HG02938 (cell line): ENCODE measurements around the gene MALRD1.

ENCODE experiments used
- ATAC-seq: cut with Tn5 transposase; IDR thresholded peaks from one replicate; pipeline ENCODE4 v1.9.1; 2021; ENCODE audit warnings: mild to moderate bottlenecking, moderate library complexity; ENCODE audit not compliant: unreplicated experiment

MALRD1 gene

DNA sequence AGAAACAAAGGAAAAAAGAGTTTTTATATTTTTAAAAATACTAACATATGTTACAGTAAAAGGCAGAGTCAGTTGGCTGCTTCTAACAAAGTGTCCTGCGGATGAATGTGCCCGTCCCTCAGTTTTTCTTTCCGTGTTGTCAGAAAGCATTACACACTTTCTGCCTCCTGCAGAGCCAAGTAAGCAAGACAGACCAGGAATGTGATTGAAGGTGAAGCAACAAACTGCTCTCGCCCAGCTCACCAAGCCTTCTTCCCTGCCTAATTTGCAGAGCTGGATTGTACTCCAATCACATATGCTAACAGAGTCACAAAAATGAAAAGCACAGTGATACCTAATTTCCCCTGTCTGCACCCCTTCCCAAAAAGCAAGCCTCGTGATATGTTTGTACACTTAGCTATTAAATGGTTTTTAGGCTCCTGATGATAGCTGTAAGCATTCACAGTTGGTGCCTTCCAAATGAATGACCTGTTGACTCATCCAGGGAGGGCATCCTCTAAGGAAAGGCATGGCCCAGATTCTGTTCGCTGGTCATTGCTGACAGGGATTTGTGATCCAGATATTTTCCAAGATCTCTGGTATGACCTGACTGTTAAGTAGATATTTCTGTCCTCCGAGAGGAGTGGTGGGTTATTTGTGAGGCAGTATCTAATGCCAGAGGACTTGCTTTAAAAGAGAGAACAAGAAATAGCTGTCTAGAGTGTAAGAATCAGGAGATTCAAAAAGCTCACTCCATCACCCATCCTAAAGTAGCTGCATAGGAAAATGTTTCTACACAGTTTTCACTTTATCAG lies 580.4 kb downstream of the MALRD1 start:
- no peak for ATAC-seq

DNA sequence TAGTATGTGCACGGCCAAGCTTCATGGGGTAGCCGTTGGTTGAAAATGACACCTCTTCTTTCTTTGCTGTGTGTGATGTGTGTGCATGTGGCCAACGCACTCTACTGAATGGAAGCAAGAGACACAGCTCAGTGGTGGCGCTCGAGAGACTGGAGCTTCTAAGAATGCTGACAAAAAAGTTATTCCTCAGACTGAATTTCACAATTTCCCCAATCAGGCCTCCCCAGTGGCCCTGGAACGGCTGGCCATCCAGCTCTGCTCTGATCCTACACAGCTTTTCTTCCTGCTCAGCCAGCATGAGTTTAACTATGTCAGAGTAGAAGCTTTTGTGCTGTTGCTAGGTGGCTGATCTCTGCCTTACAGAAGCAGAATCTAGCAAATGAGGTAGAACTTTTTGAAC lies 581.0 kb downstream of the MALRD1 start:
- ATAC-seq: no peak

GRCh38 chr10:19634163-19634562 lies 585.6 kb downstream of the MALRD1 start:
- no peak for ATAC-seq

- no peak for ATAC-seq
Measured at GRCh38 chr10:19638182-19638895, 589.7 kb downstream of the MALRD1 start.

GRCh38 chr10:19638896-19639233 lies 590.3 kb downstream of the MALRD1 start:
- ATAC-seq: no peak

DNA sequence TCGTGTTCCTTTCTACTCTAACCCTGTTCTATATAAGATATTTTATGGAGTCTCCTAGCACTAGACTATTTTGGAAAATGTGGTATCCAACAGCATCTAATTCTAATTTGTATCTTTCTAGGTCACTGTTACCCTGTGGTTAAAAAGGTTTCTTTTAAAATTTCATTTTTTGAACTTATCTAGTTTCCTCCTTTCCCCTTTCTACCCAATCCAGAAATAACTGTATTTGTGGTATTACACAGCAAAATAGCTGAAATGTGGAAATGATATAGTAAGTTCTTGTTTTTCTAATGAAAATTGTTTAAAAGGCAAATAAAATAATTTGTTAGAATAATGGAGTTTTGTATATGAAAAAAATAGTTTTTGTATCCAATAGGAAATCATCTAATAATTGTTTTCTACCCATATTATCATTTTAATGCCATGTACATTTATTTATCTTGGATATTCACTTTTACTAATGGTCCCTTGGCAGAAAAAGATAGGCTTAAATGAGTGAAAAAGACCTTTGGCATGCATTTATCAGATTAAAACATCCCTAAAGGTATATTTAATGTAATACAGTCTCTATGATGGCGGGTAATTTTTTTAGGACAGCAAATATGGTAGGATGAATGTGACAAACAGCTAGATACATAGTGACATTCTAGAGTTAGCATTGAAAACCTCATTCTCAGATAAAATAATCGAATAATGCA lies 592.1 kb downstream of the MALRD1 start:
- no peak for ATAC-seq

GRCh38 chr10:19651549-19651948 lies 602.9 kb downstream of the MALRD1 start:
- ATAC-seq: no peak

DNA sequence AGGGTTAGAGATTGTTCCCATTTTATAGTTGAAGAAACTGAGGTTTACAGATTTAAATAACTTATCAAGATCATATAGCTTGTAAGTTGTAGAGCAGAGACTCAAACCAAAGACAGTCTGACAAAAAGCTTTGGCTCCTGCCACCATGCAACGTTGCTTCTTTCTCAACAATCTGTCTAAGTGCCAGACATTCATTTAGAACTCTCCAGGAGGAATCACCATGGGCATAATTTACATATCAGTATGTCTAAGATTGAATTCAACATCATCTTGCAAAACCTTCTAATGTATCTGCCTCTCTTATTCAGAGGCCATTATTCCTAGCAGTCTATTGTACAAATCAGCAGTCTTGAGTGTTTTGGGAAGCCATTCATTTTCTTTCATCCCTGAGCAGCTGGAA lies 604.1 kb downstream of the MALRD1 start:
- no peak for ATAC-seq

GRCh38 chr10:19653931-19654330 lies 605.3 kb downstream of the MALRD1 start:
- ATAC-seq: no peak

- ATAC-seq: no peak
Measured at GRCh38 chr10:19654576-19654975, 606.0 kb downstream of the MALRD1 start.

- ATAC-seq: no peak
Measured at GRCh38 chr10:19656420-19657042, 607.9 kb downstream of the MALRD1 start.

GRCh38 chr10:19658131-19658530 lies 609.5 kb downstream of the MALRD1 start:
- ATAC-seq: no peak

DNA sequence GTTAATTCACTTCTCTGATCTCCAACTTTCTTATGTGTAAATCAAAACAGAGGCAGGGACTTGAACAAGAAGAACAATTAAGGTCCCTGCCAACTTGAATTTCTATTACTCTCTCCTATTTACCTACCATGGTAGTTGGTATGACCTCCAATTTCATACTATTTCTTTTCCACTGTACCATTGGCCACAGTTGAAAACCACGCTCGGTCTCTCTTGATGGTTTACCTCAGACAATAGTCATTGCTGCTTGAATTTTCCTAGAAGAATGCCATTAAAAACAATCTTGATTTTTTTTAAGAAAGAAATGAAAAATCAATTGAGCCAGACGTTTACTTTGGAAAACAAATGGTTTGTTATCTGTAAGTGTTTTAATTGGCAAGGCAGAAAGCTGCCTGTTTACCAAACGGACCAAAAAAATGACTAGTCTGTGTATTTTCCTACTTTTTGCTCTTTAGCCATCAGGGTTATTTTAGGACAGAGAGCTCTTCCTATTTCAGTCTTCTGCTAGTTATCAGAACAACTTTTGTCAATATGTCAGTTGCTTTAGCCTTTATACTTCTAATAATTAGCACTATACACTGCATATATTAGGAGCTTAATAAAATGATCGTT lies 610.1 kb downstream of the MALRD1 start:
- ATAC-seq: no peak

DNA sequence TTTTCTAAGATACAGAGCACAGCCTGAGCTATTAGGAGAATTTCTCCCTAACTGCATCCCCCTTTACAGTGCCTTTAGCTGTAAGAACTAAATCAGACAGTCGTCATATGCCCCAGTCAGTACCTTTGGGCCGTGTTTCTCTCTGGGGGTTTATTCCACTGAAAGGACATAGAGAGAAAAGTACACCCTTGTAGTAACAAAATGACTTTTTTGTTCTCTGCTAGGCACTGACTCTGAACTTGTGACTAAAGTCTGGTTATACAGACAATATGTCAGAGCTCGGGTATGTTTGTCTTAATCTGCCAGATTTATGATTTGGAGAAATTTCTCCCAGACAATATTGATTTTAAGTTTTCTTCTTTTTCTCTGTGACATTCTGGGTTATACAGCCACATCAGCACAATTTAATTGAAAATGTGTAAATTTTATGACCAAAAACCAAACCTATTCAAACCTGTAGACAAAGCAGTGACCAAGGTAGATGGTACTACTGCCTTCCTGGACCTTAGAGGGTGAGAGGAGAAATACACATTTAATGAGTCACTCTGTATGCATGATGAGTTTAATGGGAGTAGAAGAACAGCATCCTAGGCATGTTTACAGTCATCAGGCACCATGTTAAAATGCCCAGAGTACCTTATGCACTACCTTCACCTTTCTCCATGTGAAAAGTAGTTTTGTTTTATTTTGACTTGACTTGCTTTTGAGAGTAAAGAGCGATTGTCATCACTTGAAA lies 611.5 kb downstream of the MALRD1 start:
- ATAC-seq: no peak

DNA sequence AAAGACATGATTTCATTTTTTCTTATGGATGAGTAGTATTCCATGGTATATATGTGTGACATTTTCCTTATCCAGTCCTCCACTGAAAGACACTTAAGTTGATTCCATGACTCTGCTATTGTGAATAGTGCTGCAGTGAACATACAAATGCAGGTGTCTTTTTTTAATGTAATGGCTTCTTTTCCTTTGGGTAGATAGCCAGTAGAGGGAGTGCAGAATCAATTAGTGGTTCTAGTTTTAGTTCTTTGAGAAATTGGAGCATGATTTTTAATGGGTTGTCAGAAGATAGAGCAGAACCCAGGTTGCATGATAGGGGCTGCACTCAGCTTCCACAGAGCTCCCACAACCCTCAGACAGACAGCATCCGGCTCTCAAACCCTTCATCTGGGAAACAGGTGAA lies 614.7 kb downstream of the MALRD1 start:
- no peak for ATAC-seq

- ATAC-seq: no peak
Measured at GRCh38 chr10:19668116-19668515, 619.5 kb downstream of the MALRD1 start.

DNA sequence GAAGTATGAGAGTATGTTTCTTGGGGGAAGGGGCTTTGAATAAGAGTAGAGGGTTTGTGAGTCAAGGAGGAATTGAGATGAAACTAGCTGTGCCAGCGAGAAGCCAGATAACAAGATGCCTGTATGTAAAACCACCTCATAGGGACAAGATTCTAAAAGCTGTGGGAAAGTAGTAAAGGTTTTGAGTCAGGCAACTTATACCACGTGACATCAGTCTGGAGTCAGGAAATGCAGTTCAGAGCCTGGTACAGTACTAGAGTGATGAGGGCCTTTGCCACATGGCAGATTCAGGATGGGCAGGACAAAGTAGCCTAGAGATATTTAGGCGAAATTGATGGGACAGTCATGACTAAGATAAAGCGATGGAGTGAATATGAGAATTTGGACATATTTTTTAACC lies 627.5 kb downstream of the MALRD1 start:
- ATAC-seq: no peak

DNA sequence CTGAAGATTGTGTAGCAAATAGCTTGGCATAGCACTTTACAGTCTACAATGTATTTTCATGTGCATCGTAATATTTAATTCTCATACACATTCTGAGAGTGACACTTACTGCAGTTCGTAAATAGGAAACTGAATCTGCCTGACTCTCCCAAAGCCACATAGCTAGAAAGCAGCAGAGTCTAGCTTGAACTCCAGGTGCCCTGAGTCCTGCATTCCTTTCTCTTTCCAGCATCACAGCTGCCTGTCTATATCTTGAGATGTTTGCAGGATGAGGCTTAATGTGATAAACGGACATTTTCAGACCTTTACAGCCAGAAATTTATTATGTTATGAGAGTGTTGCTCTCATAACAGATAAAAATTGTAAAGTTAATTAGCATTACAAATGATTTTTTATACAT lies 634.8 kb downstream of the MALRD1 start:
- no peak for ATAC-seq

GRCh38 chr10:19683960-19684359 lies 635.4 kb downstream of the MALRD1 start:
- no peak for ATAC-seq

DNA sequence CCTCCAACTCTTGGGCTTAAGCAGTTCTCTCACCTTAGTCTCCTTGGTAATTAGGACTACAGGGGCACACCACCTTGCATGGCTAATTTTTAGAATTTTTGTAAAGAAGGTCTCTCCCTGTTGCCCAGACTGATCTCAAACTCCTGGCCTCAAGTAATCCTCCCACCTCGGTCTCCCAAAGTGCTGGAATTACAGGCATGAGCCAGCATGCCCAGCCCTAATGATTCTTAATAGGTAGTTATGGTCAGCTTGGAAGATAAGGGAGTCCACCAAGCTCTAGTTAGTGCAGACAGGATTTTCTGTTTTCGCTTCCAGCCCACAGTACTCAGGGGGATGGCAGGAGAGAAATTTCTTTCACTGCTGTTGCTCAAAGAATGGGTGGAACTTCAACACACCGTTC lies 639.7 kb downstream of the MALRD1 start:
- no peak for ATAC-seq
